RCC 7860 (cell line): ENCODE measurements around the gene CDKN2B-AS1.

Experiments used
- DNase-seq: peaks from one replicate; pipeline ENCODE4 v3.0.0-alpha.2; 2015; ENCODE audit warnings: low spot score
- FAIRE-seq: peaks from 2 replicates; lab custom pipeline; 2012; peaks lifted over from hg19 to GRCh38; lab: Jason Lieb, UNC

CDKN2B-AS1 gene

GRCh38 chr9:22005021-22005701, 10.6 kb downstream of the CDKN2B-AS1 start:
- no peak for DNase-seq

GRCh38 chr9:22005702-22006606, 11.4 kb downstream of the CDKN2B-AS1 start:
- no peak for DNase-seq
- no peak for FAIRE-seq

More at GRCh38 chr9:22005021-22005701, 10.6 kb downstream of the CDKN2B-AS1 start:
- FAIRE-seq, result no peak

GRCh38 chr9:22008384-22008716, 13.8 kb downstream of the CDKN2B-AS1 start:
- DNase-seq, result no peak
- no peak for FAIRE-seq

- FAIRE-seq (no peak), DNase-seq (no peak)
These were observed 14.3 kb downstream of the CDKN2B-AS1 start, which contains the start of gene CDKN2B for GRCh38 chr9:22008717-22009505. CDKN2B (minus strand) TSS chr9:22009305; CDS start chr9:22008953, 352 bp downstream.

- no peak for FAIRE-seq
- DNase-seq, result no peak
These were observed 14.9 kb downstream of the CDKN2B-AS1 start for GRCh38 chr9:22009506-22009867.

GRCh38 chr9:22010866-22011625, 16.5 kb downstream of the CDKN2B-AS1 start:
- no peak for DNase-seq
- no peak for FAIRE-seq

- FAIRE-seq (no peak), DNase-seq (no peak)
These were observed 27.8 kb downstream of the CDKN2B-AS1 start for GRCh38 chr9:22022396-22022795.

- no peak for FAIRE-seq
- no peak for DNase-seq
These were observed 32.1 kb downstream of the CDKN2B-AS1 start for GRCh38 chr9:22026696-22027095.

- no peak for DNase-seq
- FAIRE-seq, result no peak
These were observed 33.8 kb downstream of the CDKN2B-AS1 start for GRCh38 chr9:22028394-22028793.

GRCh38 chr9:22029231-22029630, 34.6 kb downstream of the CDKN2B-AS1 start:
- DNase-seq, result no peak
- no peak for FAIRE-seq

- DNase-seq (no peak), FAIRE-seq (no peak)
These were observed 35.6 kb downstream of the CDKN2B-AS1 start for GRCh38 chr9:22030101-22030598.

- FAIRE-seq, result no peak
- no peak for DNase-seq
These were observed 37.2 kb downstream of the CDKN2B-AS1 start for GRCh38 chr9:22031655-22032411.

GRCh38 chr9:22033012-22033630, 38.5 kb downstream of the CDKN2B-AS1 start:
- no peak for FAIRE-seq
- DNase-seq, result no peak

- FAIRE-seq, result no peak
- no peak for DNase-seq
These were observed 41.0 kb downstream of the CDKN2B-AS1 start for GRCh38 chr9:22035591-22036011.

GRCh38 chr9:22036866-22037626, 42.5 kb downstream of the CDKN2B-AS1 start:
- no peak for DNase-seq
- no peak for FAIRE-seq

GRCh38 chr9:22037954-22038690, 43.5 kb downstream of the CDKN2B-AS1 start:
- FAIRE-seq (no peak), DNase-seq (no peak)

- no peak for FAIRE-seq
These were observed 44.7 kb downstream of the CDKN2B-AS1 start for GRCh38 chr9:22039258-22039657.

GRCh38 chr9:22040760-22041159, 46.2 kb downstream of the CDKN2B-AS1 start:
- no peak for FAIRE-seq
- no peak for DNase-seq

More at GRCh38 chr9:22039258-22039657, 44.7 kb downstream of the CDKN2B-AS1 start:
- DNase-seq, result no peak
